GM18870 (cell line): ENCODE results near the gene COA5.
"Not testable (repeated sequence)": the region's sequence is repeated elsewhere in the genome, so short reads cannot be mapped to it uniquely, and the experiment has no call there.

Experiments used
- ATAC-seq: cut with Tn5 transposase; IDR thresholded peaks from one replicate; pipeline ENCODE4 v1.9.1; 2021; ENCODE audit warnings: moderate library complexity; ENCODE audit not compliant: unreplicated experiment

Gene COA5

GRCh38 chr2:98607104-98607503 is 1.2 kb downstream of the COA5 start:
- no peak for ATAC-seq

DNA sequence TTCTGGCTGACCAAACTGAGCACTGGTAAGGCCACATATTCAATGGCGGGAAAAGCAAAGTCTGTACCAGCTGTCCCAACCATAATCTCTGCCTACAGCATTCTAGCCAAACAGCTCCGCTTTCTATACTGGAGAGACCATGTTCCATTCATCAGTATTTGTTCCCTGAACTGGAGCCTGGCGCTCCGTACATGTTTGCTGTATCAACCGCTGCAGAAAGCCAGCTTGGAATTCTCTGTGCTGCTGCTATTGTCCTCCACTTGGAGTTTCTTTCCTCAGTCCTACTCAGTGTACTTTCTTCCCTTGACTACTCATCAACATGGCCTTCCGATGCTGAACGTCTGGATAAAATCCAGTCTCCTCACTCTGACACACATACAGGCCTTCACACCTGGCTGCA is 1.9 kb downstream of the COA5 start:
- ATAC-seq, result no peak

DNA sequence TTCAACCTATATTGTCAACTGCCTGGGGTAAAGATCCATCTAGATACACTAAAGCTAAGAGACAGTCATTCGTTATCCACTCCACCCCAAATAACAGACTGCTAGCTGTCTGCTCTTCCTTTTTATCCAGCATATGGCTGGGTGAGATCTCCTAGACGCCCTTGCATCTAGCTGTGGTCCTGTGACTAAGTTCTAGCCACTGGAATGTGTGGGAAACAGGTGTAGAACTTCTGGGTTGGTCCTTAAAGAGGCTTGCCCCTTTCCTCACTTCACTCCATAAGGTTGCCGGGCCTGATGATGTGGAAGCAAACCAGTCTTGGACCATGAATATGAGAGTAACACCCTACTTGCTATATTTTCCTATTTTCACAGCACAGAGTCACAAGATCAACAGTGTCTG is 3.2 kb downstream of the COA5 start:
- no peak for ATAC-seq

- ATAC-seq, result no peak
These were observed 3.8 kb downstream of the COA5 start for GRCh38 chr2:98604547-98604946.

GRCh38 chr2:98601532-98602132 is 6.7 kb downstream of the COA5 start:
- no peak for ATAC-seq

GRCh38 chr2:98598781-98599428 is 9.4 kb downstream of the COA5 start:
- no peak for ATAC-seq

GRCh38 chr2:98594665-98595064 is 13.6 kb downstream of the COA5 start:
- ATAC-seq, result not testable (repeated sequence)

- ATAC-seq, result no peak
These were observed 15.7 kb downstream of the COA5 start for GRCh38 chr2:98592565-98592964.

DNA sequence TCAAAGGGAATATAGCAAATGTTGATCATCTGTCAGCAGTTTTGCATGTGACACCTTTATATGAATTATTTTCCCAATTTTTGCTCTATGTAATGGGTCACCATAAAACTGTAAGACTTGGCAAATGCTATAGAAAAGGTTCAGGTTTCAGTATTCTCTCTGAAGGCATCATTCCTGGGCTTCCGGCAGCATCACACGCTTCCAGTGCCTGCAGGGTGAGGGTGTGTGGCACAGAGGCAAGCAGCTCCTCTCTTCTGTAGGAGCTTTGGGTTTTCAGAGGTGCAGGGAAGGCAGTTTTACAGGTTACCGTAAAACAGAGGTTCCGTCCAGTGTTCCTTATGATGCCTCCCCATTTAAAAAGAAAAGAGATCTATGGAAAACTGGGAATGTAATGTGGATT is 18.8 kb downstream of the COA5 start:
- ATAC-seq, result no peak

- no peak for ATAC-seq
These were observed 19.4 kb downstream of the COA5 start for GRCh38 chr2:98588880-98589431.

GRCh38 chr2:98586551-98587140 is 21.7 kb downstream of the COA5 start:
- no peak for ATAC-seq

- ATAC-seq, result no peak
These were observed 22.9 kb downstream of the COA5 start for GRCh38 chr2:98585386-98585785.

DNA sequence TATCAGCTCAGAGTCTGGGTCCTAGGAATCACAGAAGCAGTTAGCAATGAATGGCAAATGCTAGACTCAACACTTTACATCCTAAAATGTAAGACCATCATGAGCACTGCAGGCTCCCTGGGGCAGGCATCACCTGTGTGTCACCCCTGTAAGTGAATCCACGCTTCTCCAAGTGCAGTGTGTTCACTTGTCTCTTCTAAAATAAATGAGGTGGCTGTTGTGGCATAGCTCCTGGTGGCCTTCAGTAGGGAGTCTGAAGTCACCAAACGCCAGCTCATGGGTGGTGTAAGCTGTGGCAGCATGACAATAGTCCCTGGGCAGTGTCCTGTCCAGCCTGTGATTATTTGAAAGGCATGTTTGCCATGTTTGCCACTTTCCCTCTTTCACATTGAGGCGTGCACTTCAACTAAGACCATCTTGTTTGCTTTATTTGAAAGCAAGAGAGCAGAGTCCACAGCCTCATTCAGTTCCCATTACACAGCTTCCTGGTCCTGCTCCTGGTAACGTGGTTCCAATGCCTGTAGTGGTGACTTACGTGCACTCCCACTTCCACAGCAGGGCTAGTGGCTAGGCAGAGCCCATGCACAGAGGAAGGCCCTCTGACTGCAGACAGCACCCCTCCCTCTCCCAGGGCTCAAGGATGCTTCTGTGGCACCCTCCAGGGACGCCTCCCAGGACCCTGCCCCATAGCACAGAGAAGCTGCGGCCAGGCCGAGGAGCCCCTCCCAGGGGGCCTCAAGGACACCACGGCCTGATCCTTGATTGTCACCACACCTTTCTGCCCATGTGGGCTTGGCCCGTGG is 24.3 kb downstream of the COA5 start:
- ATAC-seq, result no peak

- no peak for ATAC-seq
These were observed 25.0 kb downstream of the COA5 start for GRCh38 chr2:98583276-98583675.

DNA sequence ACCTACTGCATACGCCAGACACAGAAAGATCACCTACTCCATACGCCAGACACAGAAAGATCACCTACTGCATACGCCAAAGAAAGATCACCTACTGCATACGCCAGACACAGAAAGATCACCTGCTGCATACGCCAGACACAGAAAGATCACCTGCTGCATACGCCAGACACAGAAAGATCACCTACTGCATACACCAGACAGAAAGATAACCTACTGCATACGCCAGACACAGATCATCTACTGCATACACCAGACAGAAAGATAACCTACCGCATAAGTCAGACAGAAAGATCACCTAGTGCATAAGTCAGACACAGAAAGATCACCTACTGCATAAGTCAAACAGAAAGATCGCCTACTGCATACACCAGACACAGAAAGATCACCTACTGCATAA is 25.8 kb downstream of the COA5 start:
- no peak for ATAC-seq

GRCh38 chr2:98580656-98581284 is 27.5 kb downstream of the COA5 start:
- no peak for ATAC-seq

DNA sequence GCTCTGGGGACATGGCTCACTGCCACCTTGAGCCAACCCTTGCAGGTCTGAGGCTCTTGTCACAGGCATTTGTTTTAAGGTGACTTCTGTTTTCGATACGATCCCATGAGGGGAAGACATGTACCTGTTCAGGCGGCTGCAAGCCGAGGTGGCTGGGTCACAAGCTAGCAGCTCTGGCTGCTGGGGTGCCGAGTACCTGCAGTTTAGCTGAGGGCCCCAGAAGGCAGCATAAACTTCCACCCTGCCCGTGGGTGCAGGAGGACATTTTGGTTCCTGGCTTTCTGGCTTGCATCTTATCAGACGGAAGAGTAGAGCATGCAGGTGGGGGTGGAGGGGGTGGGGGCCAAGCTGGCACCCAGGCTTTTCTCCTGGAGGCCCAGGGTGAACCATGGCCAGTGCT is 28.4 kb downstream of the COA5 start:
- no peak for ATAC-seq

GRCh38 chr2:98578231-98578630 is 30.1 kb downstream of the COA5 start:
- ATAC-seq, result no peak

GRCh38 chr2:98577313-98577712 is 31.0 kb downstream of the COA5 start:
- ATAC-seq, result no peak

GRCh38 chr2:98576666-98577312 is 31.5 kb downstream of the COA5 start:
- no peak for ATAC-seq

GRCh38 chr2:98573426-98573825 is 34.9 kb downstream of the COA5 start:
- no peak for ATAC-seq
